ENCODE data around the gene UVSSA.

UVSSA gene

DNA sequence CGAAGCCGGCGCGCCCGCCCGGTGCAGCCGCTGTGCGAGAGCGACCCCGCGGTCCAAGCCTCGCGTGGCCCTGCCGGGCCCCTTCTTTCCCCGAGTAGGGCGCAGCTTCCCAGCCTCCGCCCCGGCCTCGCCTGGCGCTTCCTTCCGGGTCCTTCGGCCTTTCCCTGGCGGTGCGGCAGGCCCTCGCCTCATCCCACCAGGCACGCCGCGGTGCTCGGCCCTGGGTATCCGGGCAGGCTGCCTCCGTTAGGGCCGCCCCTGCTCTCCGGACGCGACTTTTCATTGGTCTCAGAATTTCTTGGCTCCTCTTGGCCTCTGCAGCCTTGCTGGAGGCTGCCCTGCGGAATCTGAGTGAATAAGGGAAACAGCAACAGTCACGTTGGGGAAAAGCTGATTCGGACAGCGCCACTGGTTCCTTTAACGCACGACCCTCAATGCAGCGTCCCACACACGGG lies 429 bp downstream of the UVSSA start:
- peak; percentile 87 for DNase-seq (ENCODE audit: low read depth)
- TF ChIP-seq MYC (IDR thresholded peaks at IDR 0.05; ENCODE audit: low read depth, low read length) (peak; percentile 87), POLR2A (IDR thresholded peaks at IDR 0.05; ENCODE audit: extremely low read depth, insufficient read length) (peak; percentile 16)
- TF ChIP-seq, protein P1, sequence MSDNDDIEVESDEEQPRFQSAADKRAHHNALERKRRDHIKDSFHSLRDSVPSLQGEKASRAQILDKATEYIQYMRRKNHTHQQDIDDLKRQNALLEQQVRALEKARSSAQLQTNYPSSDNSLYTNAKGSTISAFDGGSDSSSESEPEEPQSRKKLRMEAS (IDR thresholded peaks at IDR 0.05; ENCODE audit: low read depth, low read length) = peak; percentile 78
- TF ChIP-seq, protein P2, sequence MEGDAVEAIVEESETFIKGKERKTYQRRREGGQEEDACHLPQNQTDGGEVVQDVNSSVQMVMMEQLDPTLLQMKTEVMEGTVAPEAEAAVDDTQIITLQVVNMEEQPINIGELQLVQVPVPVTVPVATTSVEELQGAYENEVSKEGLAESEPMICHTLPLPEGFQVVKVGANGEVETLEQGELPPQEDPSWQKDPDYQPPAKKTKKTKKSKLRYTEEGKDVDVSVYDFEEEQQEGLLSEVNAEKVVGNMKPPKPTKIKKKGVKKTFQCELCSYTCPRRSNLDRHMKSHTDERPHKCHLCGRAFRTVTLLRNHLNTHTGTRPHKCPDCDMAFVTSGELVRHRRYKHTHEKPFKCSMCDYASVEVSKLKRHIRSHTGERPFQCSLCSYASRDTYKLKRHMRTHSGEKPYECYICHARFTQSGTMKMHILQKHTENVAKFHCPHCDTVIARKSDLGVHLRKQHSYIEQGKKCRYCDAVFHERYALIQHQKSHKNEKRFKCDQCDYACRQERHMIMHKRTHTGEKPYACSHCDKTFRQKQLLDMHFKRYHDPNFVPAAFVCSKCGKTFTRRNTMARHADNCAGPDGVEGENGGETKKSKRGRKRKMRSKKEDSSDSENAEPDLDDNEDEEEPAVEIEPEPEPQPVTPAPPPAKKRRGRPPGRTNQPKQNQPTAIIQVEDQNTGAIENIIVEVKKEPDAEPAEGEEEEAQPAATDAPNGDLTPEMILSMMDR (IDR thresholded peaks at IDR 0.05; ENCODE audit: low read depth, low read length) = no peak
- peak overlapping the region; percentile 74 for H3K4me3 ChIP-seq (ENCODE audit: low read depth, low read length)

DNA sequence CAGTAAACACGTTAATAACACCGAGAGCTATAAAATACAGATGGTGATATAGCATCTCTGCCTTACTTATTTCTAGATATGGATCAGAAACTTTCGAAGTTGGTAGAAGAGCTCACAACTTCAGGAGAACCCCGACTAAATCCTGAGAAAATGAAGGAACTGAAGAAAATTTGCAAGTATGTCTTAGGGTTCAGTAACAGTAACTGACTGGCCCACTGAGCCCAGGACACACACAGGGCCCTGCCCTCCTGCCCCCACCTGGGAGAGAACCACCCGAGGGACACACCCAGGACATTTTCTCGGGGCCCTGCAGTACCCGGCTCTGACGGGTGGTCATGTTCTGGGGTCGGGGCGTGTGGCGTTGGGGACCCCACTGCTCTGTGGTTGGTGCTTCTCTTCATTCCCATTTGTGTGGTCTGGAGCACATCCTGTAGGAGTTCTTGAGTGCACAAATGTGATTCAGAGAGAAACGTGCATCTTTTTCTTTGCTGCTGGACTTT lies 1.1 kb downstream of the UVSSA start:
- no peak for TF ChIP-seq POLR2A (IDR thresholded peaks at IDR 0.05; ENCODE audit: extremely low read depth, insufficient read length)
- TF ChIP-seq, protein P1 (IDR thresholded peaks at IDR 0.05; ENCODE audit: low read depth, low read length) = no peak
- TF ChIP-seq MYC (IDR thresholded peaks at IDR 0.05; ENCODE audit: low read depth, low read length) = no peak
- TF ChIP-seq, protein P2 (IDR thresholded peaks at IDR 0.05; ENCODE audit: low read depth, low read length) = no peak
- DNase-seq (ENCODE audit: low read depth) = no peak
- H3K4me3 ChIP-seq (ENCODE audit: low read depth, low read length) = peak overlapping the region; percentile 74

DNA sequence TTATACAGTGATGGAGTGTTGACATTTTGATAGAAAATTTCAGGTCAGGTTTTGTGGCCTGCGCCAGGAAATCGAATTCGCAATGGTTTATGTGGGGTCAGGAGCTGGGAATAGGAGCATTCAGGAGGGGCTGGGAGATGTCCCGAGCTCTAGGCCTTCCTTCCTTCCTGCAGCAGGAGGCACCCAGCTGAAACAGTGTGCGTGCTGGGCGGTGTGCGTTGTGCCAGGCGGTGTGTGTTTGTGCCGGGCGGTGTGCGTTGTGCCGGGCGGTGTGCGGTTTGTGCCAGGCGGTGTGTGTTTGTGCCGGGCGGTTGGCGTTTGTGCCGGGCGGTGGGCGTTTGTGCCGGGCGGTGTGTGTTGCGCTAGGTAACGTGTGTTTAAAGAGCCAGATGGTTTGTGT lies 1.7 kb downstream of the UVSSA start:
- no peak for DNase-seq (ENCODE audit: low read depth)
- H3K4me3 ChIP-seq (ENCODE audit: low read depth, low read length) = no peak overlapping the region
- TF ChIP-seq POLR2A (IDR thresholded peaks at IDR 0.05; ENCODE audit: extremely low read depth, insufficient read length) (no peak), MYC (IDR thresholded peaks at IDR 0.05; ENCODE audit: low read depth, low read length) (no peak)
- TF ChIP-seq, protein P2 (IDR thresholded peaks at IDR 0.05; ENCODE audit: low read depth, low read length) = no peak
- TF ChIP-seq, protein P1 (IDR thresholded peaks at IDR 0.05; ENCODE audit: low read depth, low read length) = no peak

DNA sequence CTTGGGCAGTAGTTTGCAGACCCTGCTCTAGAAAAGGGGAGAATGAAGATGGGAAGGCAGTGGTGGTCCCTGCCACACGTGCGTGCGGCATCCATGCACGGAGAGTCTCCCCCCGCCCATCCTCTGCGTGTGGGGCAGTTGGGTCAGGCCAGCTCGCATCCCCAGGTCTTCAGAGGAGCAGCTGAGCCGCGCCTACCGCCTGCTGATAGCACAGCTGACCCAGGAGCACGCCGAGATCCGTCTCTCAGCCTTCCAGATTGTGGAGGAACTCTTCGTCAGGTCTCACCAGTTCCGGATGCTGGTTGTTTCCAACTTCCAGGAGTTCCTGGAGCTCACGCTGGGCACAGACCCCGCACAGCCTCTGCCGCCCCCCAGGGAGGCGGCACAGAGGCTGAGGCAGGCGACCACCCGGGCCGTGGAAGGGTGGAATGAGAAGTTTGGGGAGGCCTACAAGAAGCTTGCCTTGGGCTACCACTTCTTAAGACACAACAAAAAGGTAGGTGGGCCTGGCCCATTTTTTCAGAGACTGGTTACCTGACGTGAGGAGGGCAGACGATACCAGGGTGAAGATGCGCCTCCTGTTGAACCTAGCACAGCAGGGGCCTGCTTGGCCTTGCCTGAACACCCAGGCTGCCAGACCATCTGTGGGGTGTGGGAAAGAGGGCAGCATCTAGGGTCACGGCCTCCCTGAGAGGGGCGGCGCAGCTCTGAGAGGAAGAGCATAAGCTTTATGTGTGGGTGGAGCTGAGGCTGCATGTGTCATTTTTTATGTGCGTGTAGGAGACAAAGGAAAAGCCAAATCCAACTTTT lies 2.6 kb downstream of the UVSSA start:
- TF ChIP-seq, protein P1 (IDR thresholded peaks at IDR 0.05; ENCODE audit: low read depth, low read length) = no peak
- TF ChIP-seq POLR2A (IDR thresholded peaks at IDR 0.05; ENCODE audit: extremely low read depth, insufficient read length) (no peak), MYC (IDR thresholded peaks at IDR 0.05; ENCODE audit: low read depth, low read length) (no peak)
- TF ChIP-seq, protein P2 (IDR thresholded peaks at IDR 0.05; ENCODE audit: low read depth, low read length) = no peak
- H3K4me3 ChIP-seq (ENCODE audit: low read depth, low read length) = no peak overlapping the region
- DNase-seq (ENCODE audit: low read depth) = no peak

DNA sequence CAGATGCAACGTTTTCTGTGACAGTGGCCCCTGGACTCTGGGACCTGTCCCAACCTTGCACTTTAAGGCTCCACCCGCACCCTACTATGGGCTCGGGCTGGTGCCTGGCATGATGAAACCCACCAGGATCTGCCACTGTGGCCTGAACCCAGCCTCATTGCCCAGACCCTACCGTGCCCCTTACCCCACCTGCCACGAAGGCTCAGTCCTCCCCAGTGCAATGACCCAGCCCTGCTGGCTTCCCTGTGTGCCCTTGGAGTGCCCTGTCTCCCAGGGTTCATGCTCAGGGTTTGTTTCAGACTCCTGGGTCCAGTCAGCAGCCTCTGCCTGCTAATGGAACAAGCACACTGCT lies 3.1 kb downstream of the UVSSA start:
- DNase-seq (ENCODE audit: low read depth) = no peak
- no peak overlapping the region for H3K4me3 ChIP-seq (ENCODE audit: low read depth, low read length)
- TF ChIP-seq, protein P2 (IDR thresholded peaks at IDR 0.05; ENCODE audit: low read depth, low read length) = no peak
- TF ChIP-seq, protein P1 (IDR thresholded peaks at IDR 0.05; ENCODE audit: low read depth, low read length) = no peak
- TF ChIP-seq POLR2A (IDR thresholded peaks at IDR 0.05; ENCODE audit: extremely low read depth, insufficient read length) = no peak
- no peak for TF ChIP-seq MYC (IDR thresholded peaks at IDR 0.05; ENCODE audit: low read depth, low read length)

Measured in NB4 (cell line).